Fibroblast of lung (primary cell): ENCODE results near the gene MACROD2. TPM values are rescaled to one million over a fixed set of nuclear protein-coding genes. Genes with fewer than 3 reads are reported as not detected.

ENCODE experiments used
- DNase-seq, 2 donors: peaks; one replicate each; pipeline versions ENCODE4 v3.0.0 to v3.0.0-alpha.2; 2010; ENCODE audit warnings: low read depth in 2 of 2
- H2AFZ ChIP-seq: 2 replicates; pipeline ENCODE4 v1.5.1; 2012; ENCODE audit warnings: low read length, control low read depth, inconsistent platforms
- H3K27ac ChIP-seq: 2 replicates; pipeline ENCODE4 v1.5.1; 2011; ENCODE audit warnings: low read length, control low read depth; ENCODE audit not compliant: insufficient read depth
- H3K27me3 ChIP-seq: 2 replicates; pipeline ENCODE4 v1.5.1; 2011; ENCODE audit warnings: mild to moderate bottlenecking, low read length; ENCODE audit not compliant: control insufficient read depth, insufficient read depth
- H3K36me3 ChIP-seq: 2 replicates; pipeline ENCODE4 v1.5.1; 2011; ENCODE audit warnings: low read length; ENCODE audit not compliant: control insufficient read depth, insufficient read depth
- H3K4me1 ChIP-seq: 2 replicates; pipeline ENCODE4 v1.5.1; 2011; ENCODE audit warnings: low read length; ENCODE audit not compliant: control insufficient read depth, insufficient read depth; ENCODE audit errors: extremely low read depth
- H3K4me2 ChIP-seq: 2 replicates; pipeline ENCODE4 v1.5.1; 2011; ENCODE audit warnings: low read length, control low read depth; ENCODE audit not compliant: insufficient read depth; ENCODE audit errors: extremely low read depth
- H3K4me3 ChIP-seq, 4 experiments: fragments of 200-600 bp in 1 of 4; sonication (generic) in 1 of 4; replicated peaks in 1 of 4; 2 replicates each; pipeline ENCODE4 v1.5.1; 2011 to 2016; ENCODE audit warnings: low read length in 4 of 4, low read depth in 3 of 4, mild to moderate bottlenecking in 3 of 4, control low read depth in 2 of 4, inconsistent platforms in 1 of 4, mixed read lengths in 1 of 4; ENCODE audit not compliant: insufficient read depth in 1 of 4; ENCODE audit errors: control extremely low read depth in 1 of 4
- H3K79me2 ChIP-seq: 2 replicates; pipeline ENCODE4 v1.5.1; 2012; ENCODE audit warnings: mild to moderate bottlenecking, low read length, inconsistent platforms; ENCODE audit not compliant: control insufficient read depth, insufficient read depth
- H3K9ac ChIP-seq: 2 replicates; pipeline ENCODE4 v1.5.1; 2011; ENCODE audit warnings: mild to moderate bottlenecking, low read length, control low read depth; ENCODE audit not compliant: insufficient read depth
- H3K9me3 ChIP-seq: 2 replicates; pipeline ENCODE4 v1.5.1; 2012; ENCODE audit warnings: low read depth, low read length; ENCODE audit not compliant: control insufficient read depth, insufficient read depth
- H4K20me1 ChIP-seq: 2 replicates; pipeline ENCODE4 v1.5.1; 2011; ENCODE audit warnings: low read length; ENCODE audit not compliant: control insufficient read depth, insufficient read depth; ENCODE audit errors: extremely low read depth
- CTCF ChIP-seq, 2 donors: IDR thresholded peaks in 1 of 2; conservative IDR thresholded peaks in 1 of 2; 1 replicate in 1 of 2; 2 replicates in 1 of 2; pipeline ENCODE4 v1.5.1; 2011 to 2012; ENCODE audit warnings: low read length in 2 of 2, control low read depth in 1 of 2, inconsistent platforms in 1 of 2, low read depth in 1 of 2, mild to moderate bottlenecking in 1 of 2
- EZH2 ChIP-seq: IDR thresholded peaks from 2 replicates; pipeline ENCODE4 v1.5.1; 2012; ENCODE audit warnings: low read length, control low read depth, mild to moderate bottlenecking; ENCODE audit errors: missing control alignments
- polyA plus RNA-seq, 2 donors: library from polyadenylated mRNA; depleted of rRNA in 1 of 2; stranded (reverse) in 1 of 2; unstranded in 1 of 2; fragments of >200 nt; gene quantifications; 2 replicates each; pipeline ENCODE4 v1.2.1, GENCODE V29; 2011 to 2012; ENCODE audit warnings: missing spikeins in 1 of 2
- total RNA-seq: library from RNA; depleted of rRNA; stranded (reverse); fragments of >200 nt; gene quantifications from 2 replicates; pipeline ENCODE4 v1.2.1, GENCODE V29; 2014

MACROD2 gene
- total and polyA plus RNA-seq, 2 donors (not counting 1 experiment from before 2014, with no cell fraction given), result 0.54 to 1.7 TPM

- no peak for DNase-seq
- no peak for TF ChIP-seq EZH2
- TF ChIP-seq CTCF (conservative IDR thresholded peaks at IDR 0.05 in 1 of 2, IDR thresholded peaks at IDR 0.05 in 1 of 2; ENCODE audit: low read depth in 1 of 2, low read length in 2 of 2), result no peak
- Histone ChIP-seq H2AFZ (no peak overlapping the region), H3K36me3 (no peaks in the 10 kb centered on the region), H3K4me3 (no peak overlapping the region), H3K27ac (no peak overlapping the region), H3K79me2 (no peaks in the 10 kb centered on the region), H3K27me3 (no peaks in the 10 kb centered on the region), H3K9ac (no peak overlapping the region), H3K4me1 (no peaks in the 10 kb centered on the region), H4K20me1 (no peaks in the 10 kb centered on the region), H3K9me3 (no peaks in the 10 kb centered on the region), H3K4me2 (no peak overlapping the region)
Measured at GRCh38 chr20:15253431-15253830, 1258.1 kb downstream of the MACROD2 start.

GRCh38 chr20:15256676-15257568 lies 1261.6 kb downstream of the MACROD2 start:
- TF ChIP-seq EZH2, result no peak
- TF ChIP-seq CTCF (conservative IDR thresholded peaks at IDR 0.05 in 1 of 2, IDR thresholded peaks at IDR 0.05 in 1 of 2; ENCODE audit: low read depth in 1 of 2, low read length in 2 of 2), result no peak
- Histone ChIP-seq H3K36me3 (no peaks in the 10 kb centered on the region), H3K27ac (no peak overlapping the region), H4K20me1 (no peaks in the 10 kb centered on the region), H2AFZ (no peak overlapping the region), H3K4me2 (no peak overlapping the region), H3K4me3 (no peak overlapping the region), H3K79me2 (no peaks in the 10 kb centered on the region), H3K27me3 (no peaks in the 10 kb centered on the region), H3K9ac (no peak overlapping the region), H3K9me3 (no peaks in the 10 kb centered on the region), H3K4me1 (no peaks in the 10 kb centered on the region)
- no peak for DNase-seq

- no peaks in the 10 kb centered on the region for H3K27me3 ChIP-seq
- DNase-seq, result no peak
- no peak for TF ChIP-seq EZH2
- TF ChIP-seq CTCF (conservative IDR thresholded peaks at IDR 0.05 in 1 of 2, IDR thresholded peaks at IDR 0.05 in 1 of 2; ENCODE audit: low read depth in 1 of 2, low read length in 2 of 2), result no peak
- no peaks in the 10 kb centered on the region for H3K4me1 ChIP-seq
- H3K27ac ChIP-seq, result no peak overlapping the region
- H3K79me2 ChIP-seq, result no peaks in the 10 kb centered on the region
- H3K9ac ChIP-seq, result no peak overlapping the region
- no peak overlapping the region for H3K4me3 ChIP-seq
- H3K9me3 ChIP-seq, result no peaks in the 10 kb centered on the region
- H3K36me3 ChIP-seq, result no peaks in the 10 kb centered on the region
- no peak overlapping the region for H2AFZ ChIP-seq
- H3K4me2 ChIP-seq, result no peak overlapping the region
- H4K20me1 ChIP-seq, result no peaks in the 10 kb centered on the region
Measured at GRCh38 chr20:15257569-15257870, 1262.2 kb downstream of the MACROD2 start.
